Measurements from ENCODE around the gene DLG1.

GRCh38 chr3:197014024-197014423 lies 284.4 kb downstream of the DLG1 start:
- no peak for TF ChIP-seq CTCF (IDR thresholded peaks at IDR 0.05)
- TF ChIP-seq POLR2AphosphoS5 (IDR thresholded peaks at IDR 0.05): no peak

Measured in transverse colon (tissue), 4 donors.